GM21528 (cell line): ENCODE results near the gene MX1.

Source experiments
- ATAC-seq: cut with Tn5 transposase; IDR thresholded peaks from one replicate; pipeline ENCODE4 v1.9.1; 2021; ENCODE audit warnings: mild to moderate bottlenecking, moderate library complexity; ENCODE audit not compliant: unreplicated experiment, low FRiP score

Gene MX1

DNA sequence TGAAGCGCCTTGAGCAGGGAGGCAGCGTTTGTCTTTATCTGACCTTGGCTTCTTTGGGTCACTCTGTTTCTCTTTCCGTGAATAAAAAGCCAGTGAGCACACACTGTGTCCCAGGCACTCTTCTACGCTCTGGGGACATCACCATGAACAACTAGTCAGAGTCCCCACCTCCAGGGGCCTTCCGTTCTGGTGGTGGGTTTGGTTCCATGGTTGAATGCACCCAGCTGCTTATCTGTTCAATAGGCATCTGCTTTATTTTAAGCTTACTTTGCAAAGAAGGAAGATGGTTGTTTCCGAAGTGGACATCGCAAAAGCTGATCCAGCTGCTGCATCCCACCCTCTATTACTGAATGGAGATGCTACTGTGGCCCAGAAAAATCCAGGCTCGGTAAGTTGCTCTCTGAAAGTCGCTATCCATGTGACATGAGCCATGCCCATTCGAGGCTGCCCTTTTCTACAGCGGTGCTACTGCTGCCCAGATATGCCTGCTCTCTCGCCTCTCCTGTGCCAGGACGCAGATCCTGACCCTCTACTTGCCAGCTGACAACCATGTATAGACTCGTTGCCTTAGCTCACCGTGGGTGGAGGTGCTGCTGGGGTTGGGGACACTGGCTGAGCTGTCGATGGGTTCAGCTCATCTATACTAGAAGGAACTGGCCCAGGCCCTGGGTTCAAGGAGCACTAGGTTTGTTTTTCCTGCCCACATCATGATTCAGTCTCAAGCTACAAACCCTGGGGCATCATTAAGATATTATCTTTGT is 5.9 kb downstream of the MX1 start:
- no peak for ATAC-seq

DNA sequence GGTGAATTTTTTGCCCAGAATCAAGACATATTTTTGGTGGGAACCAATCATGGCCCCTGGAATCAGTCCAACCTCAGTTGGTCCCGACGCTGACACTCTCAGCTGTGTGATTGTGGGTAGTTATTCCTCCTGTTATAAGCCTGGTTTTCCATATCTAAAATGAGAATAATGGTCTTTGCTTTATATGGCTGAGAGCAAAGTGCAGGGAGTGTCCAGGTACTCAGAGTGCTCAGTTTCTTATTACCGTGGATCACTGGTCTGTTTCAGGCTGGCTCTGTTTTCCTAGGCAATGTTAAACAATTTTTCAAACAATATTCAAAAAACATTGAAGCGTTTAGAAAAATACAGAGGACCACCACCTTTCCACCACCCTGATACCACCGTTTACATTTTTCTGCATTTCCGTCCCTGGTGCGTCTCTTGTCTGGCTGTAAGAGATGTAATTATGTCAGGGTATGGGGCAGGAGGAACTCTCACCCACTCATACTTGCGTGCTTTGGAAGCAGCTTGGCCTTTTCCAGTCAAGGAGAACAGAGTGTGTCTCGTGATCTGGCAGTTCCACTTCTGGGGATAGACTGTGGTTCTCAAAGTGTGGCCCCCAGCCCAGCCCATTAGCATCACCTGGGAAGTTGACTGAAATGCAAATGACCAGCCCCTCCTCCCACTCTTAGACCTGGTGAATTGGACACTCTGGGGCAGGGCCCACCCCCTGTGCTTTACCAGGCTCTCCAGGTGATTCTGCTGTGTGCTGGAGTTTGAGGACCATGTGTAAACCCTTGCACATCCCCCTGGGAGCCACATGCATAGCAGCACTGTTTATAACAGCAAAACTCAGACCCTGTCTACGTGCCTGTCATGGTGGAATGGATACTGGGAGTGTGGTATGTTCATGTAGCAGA is 6.8 kb downstream of the MX1 start:
- ATAC-seq = no peak

- no peak for ATAC-seq
These were observed 7.5 kb downstream of the MX1 start for GRCh38 chr21:41433566-41433965.

DNA sequence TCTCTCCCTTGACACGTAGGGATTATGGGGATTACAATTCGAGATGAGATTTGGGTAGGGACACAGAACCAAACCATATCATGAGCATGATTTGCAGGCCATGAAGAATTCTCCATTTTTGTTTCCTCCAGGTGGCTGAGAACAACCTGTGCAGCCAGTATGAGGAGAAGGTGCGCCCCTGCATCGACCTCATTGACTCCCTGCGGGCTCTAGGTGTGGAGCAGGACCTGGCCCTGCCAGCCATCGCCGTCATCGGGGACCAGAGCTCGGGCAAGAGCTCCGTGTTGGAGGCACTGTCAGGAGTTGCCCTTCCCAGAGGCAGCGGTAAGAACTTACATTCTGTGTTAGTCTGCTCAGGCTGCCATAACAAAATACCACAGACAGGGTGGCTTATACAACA is 9.7 kb downstream of the MX1 start:
- no peak for ATAC-seq

DNA sequence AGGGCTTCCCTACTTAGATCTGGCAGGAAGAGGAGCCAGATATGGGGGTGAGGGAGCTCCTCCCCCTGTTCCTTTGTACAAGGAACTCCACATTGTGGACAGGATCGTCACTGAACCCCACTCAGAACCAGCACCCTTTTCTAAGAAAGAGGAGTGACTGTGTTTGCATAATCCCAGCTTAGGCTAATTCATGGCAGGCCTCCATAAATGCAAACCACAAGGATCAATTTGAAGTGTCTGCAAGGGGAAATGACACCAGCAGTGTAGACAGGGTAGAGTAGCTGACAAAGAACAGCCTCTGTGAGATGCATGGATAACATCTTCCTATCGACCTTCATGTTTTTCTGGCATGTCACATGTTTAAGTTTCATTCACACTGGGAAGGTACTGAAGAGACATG is 11.7 kb downstream of the MX1 start:
- ATAC-seq = no peak

DNA sequence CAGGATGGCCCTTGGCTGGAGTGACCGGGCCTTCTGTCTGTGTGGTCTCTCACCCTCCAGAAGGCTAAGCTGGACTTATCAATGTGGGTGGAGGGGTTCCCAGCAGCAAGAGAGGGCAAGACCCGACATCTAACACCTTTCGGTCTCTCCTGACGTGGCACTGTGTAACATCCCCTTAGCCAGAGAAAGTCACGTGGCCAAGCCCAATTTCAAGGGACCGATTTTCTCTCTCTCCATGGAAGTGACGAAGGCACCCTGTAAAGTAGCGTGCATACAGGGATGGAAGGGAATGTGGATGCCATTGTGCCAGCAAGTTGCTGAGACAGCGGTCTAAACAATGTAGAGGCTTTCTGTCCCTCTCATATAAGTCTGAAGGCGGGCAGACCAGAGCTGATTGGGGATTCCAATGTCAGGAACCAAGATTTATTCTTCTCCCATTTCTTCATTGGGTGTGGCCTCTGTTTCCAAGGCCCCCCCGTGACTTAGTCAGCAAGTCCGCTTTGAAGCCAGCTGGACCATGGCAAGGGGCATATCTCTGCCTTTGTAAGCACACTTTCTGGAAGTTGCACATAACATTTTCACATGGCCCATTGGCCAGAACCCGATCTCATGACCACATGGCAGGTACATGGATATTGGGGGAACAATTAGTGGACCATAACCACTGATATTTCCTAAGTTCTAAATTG is 12.5 kb downstream of the MX1 start:
- ATAC-seq = no peak

DNA sequence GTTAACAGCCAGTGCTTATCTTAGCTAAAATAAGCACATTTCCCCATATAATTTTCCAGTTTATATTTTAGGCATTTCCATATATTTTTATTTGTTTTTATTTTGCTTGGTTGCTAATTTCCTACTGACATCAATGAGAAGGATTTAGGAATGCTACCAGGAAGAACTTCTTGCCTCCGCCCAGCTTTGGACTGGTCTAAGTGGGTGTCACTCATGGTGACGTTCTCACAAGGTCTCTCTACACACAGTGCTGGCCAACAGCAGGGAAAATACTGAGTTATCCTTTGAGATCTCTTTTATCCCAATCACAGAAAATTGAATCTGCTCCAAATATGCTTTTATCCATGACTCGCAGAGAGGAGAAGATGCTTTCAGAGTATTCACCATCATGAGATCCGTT is 13.2 kb downstream of the MX1 start:
- no peak for ATAC-seq

GRCh38 chr21:41441546-41441945 is 15.5 kb downstream of the MX1 start:
- ATAC-seq = no peak

GRCh38 chr21:41442481-41443186 is 16.6 kb downstream of the MX1 start:
- ATAC-seq = no peak

DNA sequence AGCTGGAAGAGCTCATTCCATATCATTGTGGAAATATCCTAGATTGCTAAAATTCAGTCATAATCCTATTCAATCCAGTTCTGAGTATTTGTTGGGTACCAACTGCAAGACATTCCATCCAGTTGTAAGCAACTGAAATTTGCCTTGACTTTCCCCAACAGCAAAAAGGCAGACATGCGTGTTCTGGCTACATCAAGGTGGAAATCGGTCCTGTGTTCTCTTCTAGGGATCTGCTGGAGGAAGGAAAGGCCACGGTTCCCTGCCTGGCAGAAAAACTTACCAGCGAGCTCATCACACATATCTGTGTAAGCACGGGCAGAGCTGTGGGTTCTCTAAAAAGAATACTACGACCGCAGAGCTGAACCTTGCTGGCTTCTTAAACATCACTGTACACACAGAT is 17.5 kb downstream of the MX1 start:
- no peak for ATAC-seq

DNA sequence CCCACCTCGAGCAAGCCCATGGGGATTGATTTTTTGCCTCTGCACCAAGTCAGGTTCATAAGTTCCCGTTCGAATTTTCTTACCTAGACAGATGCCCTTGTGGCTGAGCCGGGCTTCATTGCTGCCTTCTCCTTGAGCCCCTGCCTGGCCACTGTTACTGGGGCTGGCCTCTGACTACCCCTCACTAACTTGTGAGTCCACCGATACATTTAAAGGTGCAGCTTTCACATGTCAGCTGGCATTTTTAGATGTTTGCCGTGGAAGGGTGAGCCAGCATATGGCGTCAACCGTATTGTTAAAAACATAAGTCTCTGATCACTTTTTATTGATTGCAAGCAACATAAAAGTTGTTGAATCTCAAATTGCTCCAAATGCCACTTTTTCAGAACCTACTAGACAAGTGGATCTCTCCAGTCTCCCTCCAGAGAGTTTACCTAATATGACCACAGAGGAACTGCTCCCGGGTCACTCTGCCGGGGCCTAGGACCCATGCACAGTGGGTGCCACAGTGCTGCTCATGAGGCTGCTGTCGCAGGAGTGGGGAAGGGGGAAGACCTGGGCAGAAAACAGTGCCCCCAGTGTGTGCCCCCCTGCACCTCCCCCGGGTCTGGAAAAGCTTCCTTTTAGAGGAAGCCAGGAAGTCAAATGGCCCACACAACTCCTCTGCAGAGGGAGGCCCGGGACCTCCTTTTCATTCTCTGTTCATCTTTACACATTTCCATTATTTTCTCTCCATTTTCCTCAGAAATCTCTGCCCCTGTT is 18.8 kb downstream of the MX1 start:
- ATAC-seq = no peak

GRCh38 chr21:41445465-41445862 is 19.4 kb downstream of the MX1 start:
- ATAC-seq = no peak

DNA sequence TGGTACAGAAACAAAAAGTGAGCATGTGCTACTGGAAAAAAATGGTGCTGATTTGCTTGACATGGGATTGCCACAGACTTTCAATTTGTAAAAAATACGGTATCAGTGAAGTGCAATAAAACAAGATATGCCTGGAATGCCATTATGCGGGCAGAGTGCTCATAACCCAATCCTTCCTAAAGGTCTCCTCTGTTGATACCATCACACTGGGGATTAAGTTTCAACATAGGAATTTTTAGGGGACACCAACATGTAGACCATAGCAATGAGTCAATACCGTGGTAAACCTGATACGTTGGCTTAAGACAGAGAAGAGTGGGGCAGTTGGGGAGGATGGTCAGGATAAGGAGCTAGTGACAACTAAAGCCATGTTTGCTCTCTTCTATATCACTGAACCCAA is 20.5 kb downstream of the MX1 start:
- ATAC-seq = no peak

DNA sequence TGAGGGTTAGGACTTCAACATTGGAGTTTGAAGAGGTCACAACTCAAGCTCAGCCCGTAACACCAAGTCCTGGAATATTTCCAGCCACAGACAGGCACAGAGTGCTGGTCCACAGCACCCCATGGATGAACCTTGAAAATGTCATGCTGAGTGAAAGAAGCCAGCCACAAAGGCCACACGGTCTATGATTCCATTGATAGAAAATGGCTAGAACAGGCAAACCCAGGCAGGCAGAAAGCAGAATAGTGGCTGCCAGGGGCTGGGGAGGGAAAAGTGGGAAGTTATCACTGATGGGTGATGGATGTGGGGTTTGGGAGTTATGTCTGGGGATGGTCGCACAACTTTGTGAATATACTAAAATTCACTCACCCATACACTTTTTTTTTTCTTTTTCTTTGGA is 21.3 kb downstream of the MX1 start:
- no peak for ATAC-seq

GRCh38 chr21:41449613-41450012 is 23.6 kb downstream of the MX1 start:
- no peak for ATAC-seq

DNA sequence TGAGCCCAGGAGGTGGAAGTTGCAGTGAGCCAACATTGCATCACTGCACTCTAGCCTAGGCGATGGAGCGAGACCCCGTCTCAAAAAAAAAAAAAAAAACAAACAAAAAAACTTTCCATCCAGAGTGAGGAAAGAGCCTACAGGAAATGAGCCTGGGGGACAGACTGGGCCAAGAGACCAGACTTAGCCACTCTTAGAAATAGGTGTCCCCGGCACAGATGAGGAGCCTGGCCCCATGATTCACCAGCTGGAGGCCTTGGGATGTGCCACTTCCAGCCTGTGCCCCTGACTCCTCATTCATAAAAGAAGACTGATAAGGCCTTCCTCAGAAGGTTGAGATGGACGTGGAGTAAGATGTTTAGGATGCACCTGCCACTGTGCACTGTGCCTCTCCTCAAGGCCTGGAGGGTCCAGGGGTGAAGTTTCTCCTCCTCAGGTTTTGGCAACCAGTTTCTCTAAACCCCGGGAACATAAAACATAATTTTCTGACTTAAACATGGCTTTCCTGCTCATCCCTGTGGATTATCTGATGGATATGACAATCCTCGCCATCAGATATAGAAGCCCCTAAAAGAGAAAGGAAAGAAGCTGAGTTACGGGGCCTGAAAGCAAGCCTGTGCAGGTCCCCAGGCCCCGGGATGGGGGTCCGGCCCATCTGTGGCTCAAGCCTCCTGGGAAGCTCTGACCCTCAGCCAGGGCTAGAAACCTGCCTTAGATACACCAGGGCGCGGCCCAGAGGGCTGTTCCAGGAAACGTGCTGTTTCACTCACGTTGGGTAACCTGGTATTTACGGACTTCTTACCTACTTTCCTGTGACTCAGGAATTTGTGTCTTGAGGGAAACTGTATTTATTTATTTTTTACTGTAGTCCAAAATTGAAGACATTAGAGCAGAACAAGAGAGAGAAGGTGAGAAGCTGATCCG is 26.0 kb downstream of the MX1 start:
- ATAC-seq = no peak

- no peak for ATAC-seq
These were observed 27.2 kb downstream of the MX1 start for GRCh38 chr21:41453198-41453597.

DNA sequence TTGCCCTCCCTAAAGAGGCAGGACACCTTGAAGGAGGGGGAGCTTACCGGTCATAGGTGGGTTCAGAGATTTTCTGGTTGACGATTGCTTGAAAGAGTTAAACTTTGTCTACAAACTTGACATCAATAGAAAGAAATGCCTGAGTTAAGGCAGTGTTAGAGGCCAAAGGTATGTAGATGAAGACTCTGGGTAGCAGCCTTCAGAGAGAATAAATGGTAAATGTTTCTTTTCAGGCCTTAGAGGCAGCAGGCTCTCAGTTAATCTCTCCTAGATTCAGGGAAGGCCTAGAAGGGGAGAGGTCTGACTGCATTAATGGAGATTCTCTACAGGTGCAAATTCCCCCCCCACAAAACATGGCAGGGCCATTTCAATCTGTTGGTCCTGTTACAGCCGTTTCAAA is 27.7 kb downstream of the MX1 start:
- ATAC-seq = no peak

- no peak for ATAC-seq
These were observed 32.1 kb downstream of the MX1 start for GRCh38 chr21:41458121-41458520.
